Stimulated activated CD4-positive, alpha-beta T cell treated with anti-CD3 and anti-CD28 coated beads, Interleukin-1b, Interleukin-23, amount 100 ng/mL, for 1 hour (primary cell): ENCODE measurements around the gene CRAMP1.
A peak's percentile ranks its signal among the peaks of the same experiment; 100 is the strongest.
"Not testable (repeated sequence)": the region's sequence is repeated elsewhere in the genome, so short reads cannot be mapped to it uniquely, and the experiment has no call there.

ENCODE experiments used
- DNase-seq, 2 donors: peaks; one replicate each; pipeline ENCODE4 v3.0.0-alpha.2; 2020; ENCODE audit warnings: low read depth in 2 of 2

The CRAMP1 gene

DNA sequence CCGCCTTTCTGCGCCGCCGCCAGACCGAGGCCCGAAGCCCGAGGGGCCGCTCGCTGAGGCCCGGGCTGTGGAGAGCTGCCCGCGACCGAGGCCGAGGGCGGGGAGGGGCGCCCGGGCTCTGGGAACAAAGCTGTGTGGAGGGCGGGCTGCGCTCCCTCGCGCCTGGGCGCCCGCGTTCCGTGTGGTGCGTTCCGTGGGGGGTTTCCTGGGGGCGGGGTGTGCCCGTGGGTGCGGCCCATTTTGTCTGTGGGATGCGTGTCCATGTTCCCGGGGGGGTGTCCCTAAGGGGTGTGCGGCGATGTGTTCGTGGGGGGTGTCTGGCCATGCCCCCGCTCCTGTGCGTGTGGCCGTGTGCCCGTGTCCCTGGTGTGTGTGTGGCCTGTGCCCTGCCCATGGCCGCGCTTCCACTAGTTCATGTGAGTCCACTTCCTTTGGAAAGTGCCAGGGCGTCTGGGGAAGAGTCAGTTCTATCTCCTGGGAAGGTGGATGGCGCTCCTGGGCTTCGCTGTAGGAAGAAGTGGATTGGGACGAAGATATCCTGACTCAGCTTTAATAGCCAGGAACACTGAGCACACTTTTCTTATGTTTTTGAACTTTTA lies 66.4 kb downstream of the CRAMP1 start:
- DNase-seq = peak; percentile 14 to 36

DNA sequence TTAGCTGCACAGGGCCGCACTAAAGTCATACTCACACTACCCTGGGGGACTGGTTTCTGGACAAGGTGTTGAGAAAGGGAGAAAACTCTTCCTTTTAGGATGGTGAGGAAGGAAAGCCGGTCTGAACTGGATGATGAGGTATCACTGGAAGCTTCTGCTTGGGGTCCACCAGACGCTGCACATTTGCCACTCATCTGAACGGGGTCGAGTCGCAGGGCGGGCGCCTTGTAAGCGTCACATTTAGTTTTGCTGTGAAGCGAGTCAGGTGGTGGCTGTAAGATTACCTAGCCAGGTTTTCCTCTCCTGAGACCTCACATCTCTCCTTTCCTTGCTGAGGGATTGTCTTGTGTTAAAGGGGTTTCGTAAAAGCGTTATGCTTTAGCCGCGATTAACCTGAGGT lies 68.2 kb downstream of the CRAMP1 start:
- DNase-seq = no peak

DNA sequence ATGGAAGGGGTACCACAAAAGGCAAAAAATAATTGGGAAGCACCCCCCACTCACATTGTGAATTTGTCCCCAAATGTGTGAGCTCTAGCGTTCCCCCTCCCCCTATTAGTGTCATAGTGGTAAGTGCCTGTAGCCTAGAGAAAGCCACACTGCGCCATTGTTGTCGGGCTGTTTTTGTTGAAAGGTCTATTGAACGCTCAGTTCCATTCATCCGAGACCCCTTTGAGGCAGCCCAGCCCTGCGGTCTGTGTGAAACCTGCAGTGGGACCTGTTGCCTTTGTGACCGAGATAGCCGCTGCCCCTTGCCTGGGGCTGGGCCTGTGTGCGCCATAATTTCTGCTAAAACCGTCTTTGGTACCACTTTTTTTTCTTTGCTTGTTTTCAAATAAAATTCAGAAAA lies 68.9 kb downstream of the CRAMP1 start:
- no peak for DNase-seq

DNA sequence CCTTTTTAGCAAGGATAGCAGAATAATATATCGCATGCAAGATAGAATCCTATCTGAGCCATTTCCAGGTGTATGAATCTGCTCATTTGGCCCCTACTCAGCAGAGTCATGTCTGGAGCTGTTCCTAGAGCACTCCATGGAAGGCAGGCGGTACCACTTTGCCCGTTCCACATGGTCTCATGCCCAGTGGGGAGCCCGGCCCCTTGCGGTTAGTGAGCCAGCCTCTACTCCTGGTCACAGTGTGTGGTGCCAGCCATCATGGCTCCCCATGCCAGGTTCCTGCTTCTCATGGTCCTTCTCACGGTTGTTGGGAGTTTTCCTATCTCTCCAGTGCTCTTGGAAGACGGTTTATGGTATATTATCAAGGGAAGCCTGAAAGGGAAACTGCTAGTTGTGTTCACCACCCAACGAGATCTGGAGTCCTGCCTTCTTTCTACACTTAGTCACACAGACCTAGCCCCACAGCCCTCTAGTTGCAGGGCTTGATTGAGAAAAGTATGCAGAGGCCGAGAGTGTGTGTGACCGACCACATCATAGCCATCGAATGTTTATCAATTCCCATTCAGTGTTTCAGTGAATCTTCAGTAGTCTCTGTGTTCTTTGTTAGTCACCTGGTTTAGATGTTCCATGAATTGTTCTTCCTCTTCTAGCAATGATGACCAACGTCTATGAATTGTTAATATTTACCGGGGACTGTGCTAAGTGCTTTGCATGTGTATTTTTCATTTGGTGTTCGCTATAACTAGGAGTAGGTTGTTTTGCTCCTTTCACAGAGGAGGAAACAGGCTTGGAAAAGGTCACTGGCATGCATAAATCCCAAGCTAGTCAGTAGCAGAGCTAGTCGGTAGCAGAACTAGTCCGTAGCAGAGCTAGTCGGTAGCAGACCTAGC lies 75.5 kb downstream of the CRAMP1 start:
- no peak for DNase-seq

DNA sequence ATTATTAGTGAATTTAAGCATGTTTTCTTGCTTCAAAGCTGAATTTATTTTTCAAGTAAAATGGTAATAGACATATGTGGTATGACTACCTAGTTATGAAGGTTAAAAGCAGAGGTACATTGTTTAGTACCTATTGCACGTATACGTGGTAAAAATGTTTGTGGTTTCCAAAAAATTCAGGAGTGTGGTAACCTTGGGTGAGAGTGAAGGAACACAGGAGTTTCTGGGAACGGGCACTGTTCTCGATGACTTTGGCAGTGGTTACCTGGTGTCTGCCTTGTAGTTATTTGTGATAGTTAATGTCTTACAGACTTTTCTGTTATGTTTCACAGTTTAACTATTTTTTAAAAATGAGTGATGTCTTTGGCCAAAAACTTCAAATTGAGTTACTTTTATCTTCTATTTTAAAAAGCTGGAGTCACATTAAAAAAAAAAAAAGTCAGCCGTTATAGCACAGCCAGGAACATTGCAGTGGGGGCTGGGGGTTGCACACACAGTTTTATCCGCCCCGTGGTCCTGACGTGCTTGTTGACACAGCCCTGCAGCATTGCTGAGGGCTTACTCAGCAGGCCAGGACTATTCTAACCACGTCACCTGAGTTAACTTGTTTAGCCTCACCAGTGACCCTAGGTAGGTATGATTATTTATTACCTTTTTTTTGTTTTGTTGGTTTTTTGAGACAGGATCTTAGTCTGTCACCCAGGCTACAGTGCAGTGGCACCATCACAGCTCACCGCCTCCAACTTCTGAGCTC lies 76.8 kb downstream of the CRAMP1 start:
- no peak for DNase-seq

GRCh38 chr16:1689853-1690252 lies 77.7 kb downstream of the CRAMP1 start:
- no peak for DNase-seq

- DNase-seq = no peak
Measured at GRCh38 chr16:1690810-1691209, 78.7 kb downstream of the CRAMP1 start.

DNA sequence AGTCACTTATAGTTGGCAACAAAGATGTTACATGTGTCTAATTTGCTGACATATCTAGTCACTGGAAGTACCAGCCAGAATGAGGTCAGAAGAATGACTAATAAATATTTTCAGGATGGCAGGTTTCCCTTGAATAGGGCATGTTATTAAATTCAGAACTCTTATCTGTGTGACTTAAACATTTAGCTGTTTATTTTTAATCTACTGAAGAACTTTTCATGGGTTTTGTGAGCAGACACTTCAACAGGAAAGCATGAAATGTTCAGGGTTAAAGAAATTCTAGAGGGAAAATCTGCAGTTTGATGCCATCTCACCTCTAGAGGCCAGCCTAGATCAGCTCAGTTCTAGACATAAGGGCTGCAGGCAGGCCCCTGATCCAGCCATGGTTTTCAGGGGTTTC lies 79.1 kb downstream of the CRAMP1 start:
- DNase-seq = no peak

GRCh38 chr16:1691956-1692355 lies 79.8 kb downstream of the CRAMP1 start:
- no peak for DNase-seq

GRCh38 chr16:1696863-1697262 lies 84.7 kb downstream of the CRAMP1 start:
- DNase-seq = no peak

DNA sequence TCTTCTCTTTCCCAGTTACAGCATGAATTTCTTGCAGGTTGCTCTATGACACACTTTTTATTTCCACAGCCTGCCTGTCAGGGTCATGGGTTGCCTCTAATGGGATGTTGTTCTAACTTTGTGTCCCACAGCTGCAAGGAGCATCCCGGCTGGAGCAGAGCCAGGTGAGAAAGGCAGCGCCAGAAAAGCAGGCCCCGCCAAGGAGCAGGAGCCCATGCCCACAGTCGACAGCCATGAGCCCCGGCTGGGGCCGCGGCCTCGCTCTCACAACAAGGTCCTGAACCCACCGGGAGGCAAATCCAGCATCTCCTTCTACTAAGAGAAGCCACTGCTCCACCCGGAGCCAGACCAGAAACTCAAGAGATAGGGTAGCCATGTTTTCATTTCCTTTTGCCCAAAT lies 86.5 kb downstream of the CRAMP1 start:
- no peak for DNase-seq

- no peak for DNase-seq
Measured at GRCh38 chr16:1700246-1700645, 88.1 kb downstream of the CRAMP1 start.

GRCh38 chr16:1701216-1701878 lies 89.2 kb downstream of the CRAMP1 start:
- no peak for DNase-seq

- not testable (repeated sequence) for DNase-seq
Measured at GRCh38 chr16:1705324-1705687, 93.1 kb downstream of the CRAMP1 start.

DNA sequence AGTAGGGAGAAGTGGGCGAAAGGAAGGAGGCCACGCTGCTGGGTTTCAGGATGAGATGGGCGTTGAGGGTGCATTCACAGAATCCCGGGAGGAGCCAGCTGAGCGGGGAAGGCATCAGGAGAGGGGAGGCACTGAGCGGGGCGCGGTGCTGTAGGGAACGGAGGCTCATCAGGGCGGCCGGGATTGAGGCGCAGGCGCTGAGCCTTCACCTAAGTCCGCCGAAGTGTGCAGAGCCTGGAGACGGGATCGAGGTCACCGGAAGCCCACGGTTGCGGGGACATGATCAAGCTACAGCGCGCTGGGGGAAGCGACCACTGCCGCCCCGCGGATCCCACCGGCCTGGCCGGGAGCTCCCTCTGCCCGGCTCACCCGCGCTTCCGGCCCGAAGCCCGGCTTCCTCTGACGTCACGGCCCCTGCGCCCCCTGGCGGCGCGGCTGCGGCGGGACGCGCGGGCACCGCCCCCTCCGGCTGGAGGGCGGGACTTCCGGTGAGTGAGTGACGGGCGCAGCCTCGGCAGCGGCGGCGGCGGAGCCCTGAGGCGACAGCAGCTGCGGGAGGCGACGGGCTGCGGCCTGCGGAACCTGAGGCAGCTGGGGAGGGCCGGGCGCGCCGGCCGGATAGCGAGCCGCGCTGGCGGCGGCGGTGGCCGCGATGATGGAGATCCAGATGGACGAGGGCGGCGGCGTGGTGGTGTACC lies 93.7 kb downstream of the CRAMP1 start, which contains the start of gene MAPK8IP3:
Gene MAPK8IP3 (plus strand): TSS at position 508 of the 698 bp plus-strand sequence. CDS start 145 bp downstream, at position 653.
- DNase-seq = peak; percentile 87 to 97

DNA sequence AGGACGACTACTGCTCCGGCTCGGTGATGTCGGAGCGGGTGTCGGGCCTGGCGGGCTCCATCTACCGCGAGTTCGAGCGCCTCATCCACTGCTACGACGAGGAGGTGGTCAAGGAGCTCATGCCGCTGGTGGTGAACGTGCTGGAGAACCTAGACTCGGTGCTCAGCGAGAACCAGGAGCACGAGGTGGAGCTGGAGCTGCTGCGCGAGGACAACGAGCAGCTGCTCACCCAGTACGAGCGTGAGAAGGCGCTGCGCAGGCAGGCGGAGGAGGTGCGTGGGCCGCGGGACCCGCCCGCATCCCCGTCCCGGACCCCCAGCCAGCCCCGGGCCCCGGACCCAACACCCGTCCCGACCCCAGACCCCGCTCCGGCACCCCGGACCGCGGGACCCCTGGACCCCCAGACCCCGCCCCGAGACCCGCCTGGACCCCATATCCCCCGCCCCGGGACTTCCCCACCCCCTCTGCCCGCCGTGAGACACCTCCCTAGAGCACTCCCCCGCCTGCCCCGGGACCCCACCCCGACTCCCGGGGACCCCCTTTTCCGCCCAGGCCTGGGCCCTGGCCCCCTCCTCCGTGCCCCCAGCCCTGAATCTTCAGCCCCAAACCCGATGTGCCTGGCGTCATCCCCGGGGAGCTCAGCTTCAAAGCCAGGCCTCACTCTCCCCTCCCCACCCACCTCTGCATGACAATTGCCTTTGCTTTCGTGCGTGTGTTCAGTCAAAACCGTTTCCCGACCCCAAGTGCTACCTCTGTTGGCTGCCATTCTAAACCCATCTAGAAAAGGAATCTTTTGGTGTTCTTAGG lies 94.4 kb downstream of the CRAMP1 start:
- DNase-seq = peak in 1 of 2 donors; percentile 21

DNA sequence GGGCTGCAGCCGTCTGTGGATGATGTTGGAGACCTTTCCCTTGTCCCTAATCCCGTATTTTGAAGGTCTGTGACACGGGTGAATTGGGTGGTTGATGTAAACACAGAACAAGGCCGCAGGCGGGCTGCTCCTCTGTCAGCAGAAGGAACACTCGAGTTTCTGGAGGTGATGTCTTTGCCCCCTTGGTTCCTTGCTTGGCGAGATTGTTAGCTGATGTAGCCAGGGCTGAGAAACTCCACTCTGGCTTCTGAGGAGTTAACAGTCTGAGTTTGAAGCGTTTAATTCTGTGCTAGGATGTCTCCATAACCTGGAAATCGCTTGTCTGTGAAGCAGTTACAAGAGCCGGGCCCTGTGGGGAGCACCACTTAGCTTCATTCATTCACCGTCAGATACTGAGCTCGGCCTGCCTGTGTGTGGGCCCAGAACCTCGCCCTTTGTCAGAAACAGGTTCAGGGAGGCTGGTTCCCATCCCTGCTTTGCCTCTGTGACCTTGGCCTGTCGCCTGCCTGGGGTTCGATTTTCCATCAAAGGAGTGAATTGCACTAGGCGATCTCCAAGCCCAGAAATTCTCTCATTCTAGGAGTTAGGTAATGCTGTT lies 95.1 kb downstream of the CRAMP1 start:
- DNase-seq = no peak

- no peak for DNase-seq
Measured at GRCh38 chr16:1708083-1708767, 96.1 kb downstream of the CRAMP1 start.

- DNase-seq = no peak
Measured at GRCh38 chr16:1708768-1709180, 96.6 kb downstream of the CRAMP1 start.
